ENCODE measurements around the gene DGCR2.
"Not testable (repeated sequence)": the region's sequence is repeated elsewhere in the genome, so short reads cannot be mapped to it uniquely, and the experiment has no call there.

The DGCR2 gene

GRCh38 chr22:19122143-19122751, at the start of gene DGCR2:
TSS of gene DGCR2 (minus strand) at chr22:19122412. CDS start at chr22:19122206, 206 bp downstream.
- DNase-seq, result peak; percentile 97

GRCh38 chr22:19169947-19170318, 47.7 kb upstream of the DGCR2 start:
- DNase-seq, result no peak

DNA sequence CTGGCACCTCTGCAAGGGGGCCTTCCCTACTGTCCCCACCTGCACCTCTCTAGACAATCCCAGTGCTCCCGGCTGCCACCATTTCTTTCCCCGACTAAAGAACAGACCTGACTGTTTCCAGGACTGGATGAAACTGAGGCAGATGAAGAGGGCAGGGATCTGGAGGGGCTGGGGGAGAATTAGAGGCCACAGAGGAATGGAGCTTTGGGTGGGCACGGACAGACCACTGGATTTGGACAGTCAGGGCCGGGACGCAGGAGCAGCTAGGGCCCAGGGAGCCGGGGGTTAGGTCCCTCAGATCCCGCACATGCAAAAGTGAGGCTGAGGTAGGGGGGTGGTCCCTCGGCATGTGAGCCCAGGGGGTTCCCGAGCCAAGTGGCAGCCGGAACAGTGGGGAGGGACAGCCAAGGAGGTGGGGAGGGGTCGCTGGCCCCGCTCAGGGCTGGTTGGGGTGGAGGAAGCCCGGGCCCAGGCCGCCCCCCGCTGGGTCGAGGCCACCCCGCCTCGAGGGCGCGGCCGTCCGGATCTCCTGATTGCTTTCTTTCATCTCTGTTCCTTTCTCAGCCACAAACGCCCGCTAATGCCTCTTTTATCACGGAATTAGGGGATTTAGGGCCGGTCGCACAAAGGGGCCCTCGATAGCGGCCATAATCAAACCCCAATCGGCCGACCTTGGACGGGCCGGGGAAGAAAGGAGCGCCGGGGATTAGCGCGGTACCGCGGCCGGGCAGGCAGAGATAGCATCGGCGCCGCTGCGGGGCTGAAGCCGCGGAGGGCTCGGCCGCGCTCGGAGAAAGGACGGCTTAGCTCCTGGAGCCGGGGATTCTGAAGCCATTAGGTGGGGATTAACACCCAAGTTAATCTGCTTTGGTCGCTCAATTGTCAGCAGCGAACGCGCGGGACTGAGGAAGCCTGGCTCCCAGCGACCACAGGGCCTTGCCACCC, 47.1 kb upstream of the DGCR2 start:
- no peak for DNase-seq

GRCh38 chr22:19168088-19168890, 46.1 kb upstream of the DGCR2 start:
- no peak for DNase-seq

- DNase-seq, result no peak
These were observed 45.1 kb upstream of the DGCR2 start for GRCh38 chr22:19167106-19167869.

- no peak for DNase-seq
These were observed 44.2 kb upstream of the DGCR2 start for GRCh38 chr22:19166421-19166820.

DNA sequence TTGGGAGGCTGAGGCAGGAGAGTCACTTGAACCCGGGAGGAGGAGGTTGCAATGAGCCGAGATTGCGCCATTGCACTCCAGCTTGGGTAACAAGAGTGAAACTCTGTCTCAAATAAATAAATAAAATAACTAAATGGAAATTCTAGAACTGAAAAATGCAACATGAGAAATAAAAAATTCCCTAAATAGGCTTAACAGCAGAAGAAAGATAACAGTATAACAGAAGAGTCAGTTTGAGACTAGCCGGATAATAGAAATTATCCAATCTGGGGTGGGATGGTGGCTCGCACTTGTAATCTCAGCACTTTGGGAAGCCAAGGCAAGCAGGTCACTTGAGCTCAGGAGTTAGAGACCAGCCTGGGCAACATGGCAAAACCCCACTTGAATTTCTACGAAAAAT, 42.2 kb upstream of the DGCR2 start:
- DNase-seq, result no peak

- not testable (repeated sequence) for DNase-seq
These were observed 36.4 kb upstream of the DGCR2 start for GRCh38 chr22:19158649-19159048.

DNA sequence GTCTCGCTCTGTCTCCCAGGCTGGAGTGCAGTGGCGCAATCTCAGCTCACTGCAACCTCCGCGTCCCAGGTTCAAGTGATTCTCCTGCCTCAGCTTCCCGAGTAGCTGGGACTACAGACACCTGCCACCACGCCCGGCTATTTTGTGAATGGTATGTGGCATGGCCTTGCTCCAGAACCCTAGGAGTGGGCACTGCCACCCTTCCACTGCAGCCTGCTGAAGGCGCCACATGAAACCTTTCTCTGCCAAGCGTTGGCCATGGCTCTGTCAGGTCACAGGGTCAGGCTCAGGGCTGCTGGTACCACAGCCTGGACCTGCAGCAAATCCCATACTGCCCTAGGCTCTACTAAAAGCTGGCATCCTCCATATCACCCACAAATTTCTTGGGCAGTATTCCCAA, 33.9 kb upstream of the DGCR2 start:
- not testable (repeated sequence) for DNase-seq

GRCh38 chr22:19152942-19153883, 31.0 kb upstream of the DGCR2 start:
- DNase-seq, result no peak

DNA sequence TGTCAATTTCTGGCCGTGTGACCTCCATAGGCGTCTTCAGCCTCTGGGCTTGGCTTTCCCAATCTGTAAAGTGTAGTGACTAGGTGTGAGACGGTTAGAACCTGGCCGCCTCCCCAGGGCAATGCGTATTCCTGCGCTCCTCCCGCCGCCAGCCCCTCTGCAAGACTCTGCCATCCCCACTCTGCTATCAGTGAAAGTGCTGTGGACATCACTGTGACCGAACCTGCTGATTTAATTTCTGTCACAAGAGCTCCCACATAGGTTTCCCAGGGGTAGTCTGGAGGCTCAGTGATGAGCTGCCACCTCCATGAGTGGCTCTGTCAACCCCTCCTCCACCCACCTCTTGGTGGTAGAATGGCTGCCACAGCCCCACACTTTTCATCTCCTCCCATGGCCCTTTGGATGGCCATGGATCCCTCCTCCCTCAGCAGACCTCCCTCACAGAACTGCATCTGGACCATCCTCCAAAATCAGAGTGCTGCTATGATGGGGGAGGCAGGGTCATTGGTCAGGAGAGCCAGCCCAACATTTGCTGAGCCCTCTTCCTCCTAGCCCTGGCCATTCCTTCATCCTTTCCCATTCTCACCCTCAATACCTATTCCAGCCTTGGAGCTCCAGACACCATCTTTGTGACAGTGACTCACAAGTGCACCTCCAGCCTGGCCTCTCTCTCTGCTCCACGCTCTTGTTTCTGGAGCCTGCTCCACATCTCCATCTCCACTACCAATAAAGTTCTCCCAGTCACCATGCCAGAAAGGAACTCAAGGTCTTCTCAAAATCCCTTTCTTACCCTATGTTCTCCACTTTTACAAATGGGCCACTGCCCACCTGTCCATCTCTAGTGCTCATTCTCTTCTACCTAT, 29.3 kb upstream of the DGCR2 start:
- no peak for DNase-seq

GRCh38 chr22:19150482-19151328, 28.5 kb upstream of the DGCR2 start:
- DNase-seq, result no peak

DNA sequence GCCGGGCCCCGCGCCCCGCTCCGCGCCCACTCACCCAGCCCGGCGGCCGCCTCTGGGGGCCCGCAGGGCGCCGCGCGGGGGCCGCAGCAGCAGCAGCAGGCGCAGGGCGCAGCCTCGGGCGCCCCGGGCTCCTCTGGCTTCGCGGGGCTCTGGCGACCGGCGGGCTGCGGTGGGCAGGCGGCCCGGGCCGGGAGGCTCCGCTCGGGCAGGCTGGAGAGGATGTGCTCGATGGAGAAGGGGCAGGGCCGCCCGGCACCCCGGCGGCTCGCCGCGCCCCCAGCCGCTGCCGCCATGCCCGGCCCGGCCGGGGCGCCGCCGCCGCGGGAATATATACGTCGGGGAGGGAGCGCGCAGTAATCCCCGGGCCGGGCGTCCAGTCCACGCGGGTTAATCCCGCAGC, 27.8 kb upstream of the DGCR2 start, which contains the start of gene GSC2:
GSC2 (minus strand) TSS at position 302 of the 400 bp plus-strand sequence; CDS start at position 293, 9 bp downstream.
- no peak for DNase-seq

DNA sequence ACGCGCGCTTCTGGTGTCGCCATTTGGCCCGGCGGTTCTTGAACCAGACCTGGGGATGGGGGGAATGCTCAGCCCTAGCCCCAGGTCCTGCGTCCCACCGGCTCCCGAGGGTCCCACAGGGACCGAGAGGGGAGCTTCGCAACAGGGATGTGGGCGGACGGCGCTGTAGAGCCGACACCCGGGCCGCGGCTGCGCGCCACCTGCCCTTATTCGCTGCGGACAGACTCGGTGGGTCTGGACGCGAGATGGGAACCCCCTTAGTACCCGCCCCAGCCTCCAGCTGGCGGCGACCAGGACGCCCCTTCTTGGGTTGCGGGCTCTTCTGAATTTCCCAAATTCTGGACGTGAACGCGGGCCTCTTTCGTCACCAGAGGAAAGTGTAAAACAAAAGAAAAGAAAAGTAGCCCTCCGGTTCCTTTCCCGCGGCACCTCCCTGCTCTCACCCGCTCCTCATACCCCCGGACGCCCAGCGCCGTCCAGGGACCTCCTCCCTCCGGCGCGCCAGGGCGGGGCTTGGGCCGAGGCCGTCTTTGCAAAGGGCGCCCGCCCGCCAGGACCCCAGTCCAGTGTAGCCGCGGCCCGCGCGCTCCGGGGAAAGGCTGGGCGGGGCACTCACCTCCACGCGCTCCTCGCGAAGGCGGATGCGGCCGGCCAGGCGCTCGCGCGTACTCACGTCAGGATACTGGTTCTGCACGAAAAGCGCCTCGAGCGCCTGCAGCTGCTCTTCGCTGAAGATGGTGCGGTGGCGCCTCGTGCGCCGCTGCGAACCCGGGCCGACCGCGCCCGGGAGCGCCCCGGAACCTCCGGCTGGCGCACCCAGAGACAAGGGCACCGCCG, 27.1 kb upstream of the DGCR2 start:
- peak; percentile 63 for DNase-seq

DNA sequence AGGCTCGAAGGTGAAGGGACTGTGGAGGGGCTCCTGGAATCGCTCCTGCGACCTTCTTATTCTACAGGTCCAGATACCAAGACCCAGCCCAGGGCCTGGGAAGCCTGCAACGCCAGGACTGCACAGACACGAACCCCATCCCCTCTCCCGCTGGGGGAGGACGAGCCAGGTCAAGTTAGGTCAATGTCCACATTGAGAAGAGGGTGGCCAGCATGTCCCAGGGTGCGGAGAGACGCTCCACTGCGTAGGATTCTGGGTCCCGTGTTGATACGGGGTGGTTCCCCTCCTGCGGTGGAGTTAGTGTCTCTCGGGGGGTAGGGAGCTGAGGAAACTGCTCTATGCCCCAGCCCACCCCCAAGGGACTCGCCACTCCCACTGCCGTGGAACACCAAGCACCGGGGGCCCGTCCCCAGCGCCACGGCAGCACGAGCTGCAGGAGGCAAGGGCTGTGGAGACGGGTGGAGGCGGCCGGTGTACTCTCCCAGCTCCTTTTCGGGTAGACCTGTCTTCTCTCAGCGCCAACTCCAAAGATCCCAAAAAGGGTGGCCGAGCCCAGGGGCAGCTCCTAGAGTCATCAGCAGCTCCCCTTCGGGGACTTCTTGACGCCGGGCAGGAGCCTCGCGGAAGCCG, 26.3 kb upstream of the DGCR2 start:
- DNase-seq, result no peak

GRCh38 chr22:19147195-19147780, 25.1 kb upstream of the DGCR2 start:
- no peak for DNase-seq

GRCh38 chr22:19146215-19146968, 24.2 kb upstream of the DGCR2 start:
- DNase-seq, result no peak

Data from stimulated activated CD4-positive, alpha-beta T cell treated with anti-CD3 and anti-CD28 coated beads, Interleukin-15, amount 100 ng/mL, for 24 hours (primary cell).